22Rv1 (cell line): ENCODE data around the gene JUN.

ENCODE experiments used
- CTCF ChIP-seq: fragments of 450-650 bp; IDR thresholded peaks from 2 replicates; pipeline ENCODE4 v1.5.1; 2017; ENCODE audit warnings: mild to moderate bottlenecking
- ZFX ChIP-seq: fragments of 450-650 bp; IDR thresholded peaks from 2 replicates; pipeline ENCODE4 v1.6.1; 2017; ENCODE audit warnings: antibody characterized with exemption, borderline replicate concordance

- TF ChIP-seq CTCF (no peak), ZFX (no peak)
Observed at GRCh38 chr1:58814251-58815068, 30.6 kb upstream of the JUN start.
